GM19043 (cell line): ENCODE data around the gene ATP1A1.

ENCODE experiments used
- ATAC-seq: cut with Tn5 transposase; IDR thresholded peaks from one replicate; pipeline ENCODE4 v1.9.1; 2021; ENCODE audit warnings: low read depth; ENCODE audit not compliant: unreplicated experiment

The ATP1A1 gene

GRCh38 chr1:116343019-116343418 lies 30.0 kb upstream of the ATP1A1 start:
- ATAC-seq, result no peak

GRCh38 chr1:116345011-116345410 lies 28.0 kb upstream of the ATP1A1 start:
- no peak for ATAC-seq

- no peak for ATAC-seq
Observed at GRCh38 chr1:116345843-116346242, 27.2 kb upstream of the ATP1A1 start.

GRCh38 chr1:116346943-116347673 lies 25.9 kb upstream of the ATP1A1 start:
- ATAC-seq, result no peak

- no peak for ATAC-seq
Observed at GRCh38 chr1:116347696-116348095, 25.3 kb upstream of the ATP1A1 start.

- ATAC-seq, result no peak
Observed at GRCh38 chr1:116350097-116350645, 22.9 kb upstream of the ATP1A1 start.

GRCh38 chr1:116351914-116352313 lies 21.1 kb upstream of the ATP1A1 start:
- ATAC-seq, result no peak

- peak; percentile 72 for ATAC-seq
Observed at GRCh38 chr1:116352349-116352813, 20.7 kb upstream of the ATP1A1 start.

GRCh38 chr1:116353155-116353554 lies 19.9 kb upstream of the ATP1A1 start:
- no peak for ATAC-seq

- no peak for ATAC-seq
Observed at GRCh38 chr1:116356067-116356466, 17.0 kb upstream of the ATP1A1 start.

GRCh38 chr1:116356673-116357072 lies 16.4 kb upstream of the ATP1A1 start:
- no peak for ATAC-seq

GRCh38 chr1:116357487-116357886 lies 15.6 kb upstream of the ATP1A1 start:
- ATAC-seq, result no peak

- ATAC-seq, result no peak
Observed at GRCh38 chr1:116359060-116359830, 13.8 kb upstream of the ATP1A1 start.

- no peak for ATAC-seq
Observed at GRCh38 chr1:116359871-116360270, 13.2 kb upstream of the ATP1A1 start.

- ATAC-seq, result no peak
Observed at GRCh38 chr1:116360429-116361173, 12.4 kb upstream of the ATP1A1 start.

- ATAC-seq, result no peak
Observed at GRCh38 chr1:116361648-116362047, 11.4 kb upstream of the ATP1A1 start.

- ATAC-seq, result no peak
Observed at GRCh38 chr1:116362050-116362449, 11.0 kb upstream of the ATP1A1 start.

- ATAC-seq, result no peak
Observed at GRCh38 chr1:116365353-116365780, 7.7 kb upstream of the ATP1A1 start.

- ATAC-seq, result no peak
Observed at GRCh38 chr1:116365857-116366256, 7.2 kb upstream of the ATP1A1 start.

GRCh38 chr1:116367256-116367945 lies 5.6 kb upstream of the ATP1A1 start:
- no peak for ATAC-seq
